Dermis microvascular lymphatic vessel endothelial cell (primary cell): ENCODE data around the gene KCNIP3. TPM values are rescaled to one million over a fixed set of nuclear protein-coding genes. Genes with fewer than 3 reads are reported as not detected.
"Not testable (repeated sequence)": the region's sequence is repeated elsewhere in the genome, so short reads cannot be mapped to it uniquely, and the experiment has no call there.

Experiments used
- DNase-seq, 2 donors: peaks; one replicate each; pipeline versions ENCODE4 v3.0.0 to v3.0.0-alpha.2; 2010; ENCODE audit warnings: low read depth in 2 of 2
- total RNA-seq: library from RNA; depleted of rRNA; stranded (reverse); fragments of >200 nt; gene quantifications from 2 replicates; pipeline ENCODE4 v1.2.1, GENCODE V29; 2014

KCNIP3 gene
- 0.13 TPM in 2 replicates for total RNA-seq

DNA sequence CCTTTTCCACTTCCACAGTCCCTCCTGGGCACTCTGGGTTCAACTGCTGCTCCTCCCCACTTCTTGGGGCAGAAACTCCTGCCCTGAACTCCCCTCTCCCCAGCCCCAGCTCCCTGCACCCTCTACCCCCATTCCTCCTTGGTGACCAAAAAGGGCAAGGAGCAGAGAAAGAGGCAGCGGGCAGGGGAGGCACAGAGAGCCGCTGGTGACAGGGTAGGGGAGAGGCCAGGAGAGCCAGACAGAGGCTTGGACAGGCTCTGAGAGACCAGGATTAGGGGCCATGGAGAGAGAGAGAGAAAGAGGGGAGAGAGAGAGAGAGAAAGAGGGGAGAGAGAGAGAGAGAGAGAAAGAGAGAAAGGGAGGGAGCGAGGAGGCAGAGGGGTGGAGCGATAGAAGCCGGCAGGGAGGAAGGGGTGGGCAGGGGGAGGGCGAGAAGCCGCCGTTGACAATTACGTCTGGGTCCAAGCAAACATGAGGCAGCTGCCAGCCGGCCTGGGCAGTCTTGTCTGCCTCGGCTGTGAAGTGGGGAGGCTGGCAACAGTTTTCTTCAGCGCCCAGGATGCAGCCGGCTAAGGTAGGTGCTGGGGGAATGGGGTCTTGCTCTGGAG lies at the start of gene KCNIP3:
Gene KCNIP3 (plus strand): TSS at position 468 of the 608 bp plus-strand sequence. CDS start 92 bp downstream, at position 560.
- DNase-seq: no peak

DNA sequence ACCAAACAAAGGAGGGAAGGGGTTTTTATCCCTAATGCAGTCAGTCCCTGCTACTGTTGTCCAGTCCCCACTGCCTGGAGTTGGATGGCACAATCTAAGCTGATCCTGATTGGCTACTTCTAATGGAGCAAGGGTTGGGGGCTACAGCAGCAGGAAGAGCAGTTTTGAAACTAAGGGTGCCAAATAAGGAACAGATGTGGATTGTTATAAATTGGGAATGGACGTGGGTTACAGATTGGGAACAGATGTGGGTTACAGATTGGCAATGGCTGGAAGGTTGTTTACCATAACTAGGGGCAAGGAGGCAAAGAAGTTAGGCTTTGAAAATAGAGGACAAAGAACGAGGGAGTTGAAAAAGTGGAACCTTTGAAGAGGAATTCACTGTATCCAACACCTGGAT lies 38.9 kb upstream of the KCNIP3 start:
- DNase-seq: no peak

DNA sequence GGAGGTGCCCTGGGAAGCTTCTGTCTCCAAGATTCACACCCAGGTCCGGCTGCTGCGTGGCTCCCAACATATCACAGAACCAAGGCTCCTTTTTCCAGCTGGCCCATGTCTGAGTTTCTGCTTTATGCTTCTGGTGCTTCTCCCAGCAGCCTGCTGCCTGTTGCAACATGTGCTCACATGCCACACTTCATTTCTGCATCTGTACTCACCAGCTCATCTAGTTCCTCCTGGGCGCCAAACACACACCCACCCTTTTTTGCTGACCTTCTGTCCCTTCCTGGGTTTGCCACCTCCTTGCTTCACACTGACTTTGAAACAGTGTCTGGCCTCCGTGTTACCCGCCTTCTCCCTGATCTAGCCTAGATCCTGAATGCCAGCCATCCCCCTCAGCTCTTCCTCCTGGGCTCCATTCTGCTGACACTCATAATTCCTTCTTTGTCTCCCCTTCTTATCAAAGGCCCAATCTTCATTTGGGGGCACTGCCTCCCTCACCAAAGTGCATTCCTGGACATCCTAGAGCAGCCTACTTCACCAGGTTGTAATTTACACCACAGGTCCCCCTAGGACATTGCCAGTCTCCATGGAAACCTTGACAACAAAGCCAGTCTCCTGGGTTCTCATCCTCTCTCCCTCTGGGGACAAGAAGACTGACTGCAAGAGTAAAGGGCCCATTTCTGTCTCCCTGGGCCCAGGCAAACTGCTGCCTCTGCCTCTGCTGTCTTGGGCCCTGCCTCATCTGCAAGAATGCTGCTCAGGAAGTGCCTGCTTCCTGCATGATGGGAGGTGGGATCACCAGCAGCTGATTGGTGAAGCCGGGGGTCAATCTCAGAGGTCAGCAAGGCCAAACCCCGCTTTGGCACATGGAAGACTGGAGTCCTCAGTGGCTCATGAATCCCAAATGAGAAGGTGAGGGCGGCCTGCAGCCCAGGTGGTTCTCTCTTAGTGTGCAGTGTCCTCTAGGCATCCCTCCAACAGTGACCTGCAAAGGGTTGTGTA lies 36.8 kb upstream of the KCNIP3 start:
- no peak for DNase-seq

DNA sequence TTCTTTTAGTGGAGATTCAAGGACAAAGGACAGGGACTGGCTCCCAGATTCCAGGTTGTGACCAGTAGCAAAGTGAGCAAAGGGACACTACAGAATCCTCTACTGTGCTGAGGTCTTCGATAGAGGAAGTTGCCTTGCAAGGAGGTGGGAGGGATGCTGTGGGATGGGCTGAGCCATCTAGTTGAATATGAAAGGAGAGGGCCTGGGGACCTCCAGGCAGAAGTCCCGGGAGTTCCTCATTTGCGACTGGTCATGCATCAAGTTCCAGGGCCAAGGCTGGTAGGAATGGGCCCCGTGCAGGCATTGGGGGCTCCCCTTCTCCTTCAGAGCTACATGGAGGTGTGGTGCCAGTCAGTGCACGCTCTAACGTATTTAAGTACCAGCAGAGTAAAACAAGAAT lies 35.5 kb upstream of the KCNIP3 start:
- no peak for DNase-seq

DNA sequence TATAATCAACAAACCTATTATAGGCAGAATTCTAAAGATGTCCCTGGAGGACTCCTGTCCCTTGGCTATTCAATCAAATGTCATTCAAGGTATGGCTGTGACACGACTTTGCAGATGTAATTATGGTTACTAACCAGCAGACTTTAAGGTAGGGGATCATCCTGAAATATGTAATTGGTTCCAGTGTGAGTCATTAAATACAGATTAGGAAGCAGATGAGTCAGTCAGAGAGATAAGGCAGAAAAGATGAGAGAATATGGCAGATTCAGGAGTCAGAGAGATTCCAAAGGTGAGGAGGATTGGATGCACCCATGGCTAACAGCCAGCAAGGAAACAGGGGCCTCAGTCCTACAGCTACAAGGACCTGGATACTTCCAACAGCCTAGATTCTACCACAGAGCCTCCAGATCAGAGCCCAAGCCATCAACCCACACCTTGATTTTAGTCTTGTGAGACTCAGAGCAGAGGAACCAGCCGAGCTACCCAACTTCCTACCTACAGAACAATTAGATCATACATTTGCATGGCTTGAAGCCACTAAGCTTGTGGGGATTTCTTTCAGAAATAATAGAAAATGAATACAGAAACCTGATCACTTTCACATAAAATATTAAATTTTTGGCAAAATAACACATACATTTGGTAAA lies 34.1 kb upstream of the KCNIP3 start:
- DNase-seq: no peak

DNA sequence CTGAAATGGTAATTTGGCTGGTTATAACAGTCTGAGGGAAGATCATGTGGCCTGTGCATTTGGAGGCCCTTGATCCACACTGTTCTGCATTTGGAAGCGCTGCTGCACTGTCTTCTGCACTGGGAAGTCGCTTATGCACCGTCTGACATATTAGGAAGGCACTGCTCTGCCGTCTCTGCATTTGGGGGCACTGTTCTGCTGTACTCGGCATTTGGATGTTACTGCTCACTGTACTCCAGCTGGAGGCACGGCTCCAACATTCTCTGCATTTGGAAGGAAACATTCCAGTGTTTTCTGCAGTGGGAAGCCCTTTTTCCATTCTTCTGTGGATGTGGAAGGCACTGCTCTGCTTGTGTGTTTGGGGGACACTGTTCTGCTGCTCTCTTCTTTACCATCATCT lies 32.5 kb upstream of the KCNIP3 start:
- no peak for DNase-seq

DNA sequence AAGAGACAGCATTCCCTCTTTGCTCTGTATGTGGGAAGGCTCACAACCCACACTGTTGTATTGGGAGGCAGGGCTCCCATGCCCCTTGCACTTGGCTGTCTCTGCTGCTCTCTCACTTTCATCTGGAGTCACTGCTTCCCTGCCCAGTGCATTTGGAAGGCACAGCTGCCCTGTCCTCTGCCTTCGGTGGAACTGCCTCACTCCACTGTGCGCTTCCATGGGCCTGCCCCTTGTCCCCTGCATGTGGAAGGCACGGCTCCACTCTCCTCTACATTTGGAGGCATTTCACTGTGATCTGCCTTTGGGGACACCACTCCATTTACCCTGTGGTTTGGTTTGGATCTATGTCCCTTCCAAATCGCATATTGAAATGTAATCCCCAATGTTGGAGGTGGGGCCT lies 32.0 kb upstream of the KCNIP3 start:
- DNase-seq: no peak

DNA sequence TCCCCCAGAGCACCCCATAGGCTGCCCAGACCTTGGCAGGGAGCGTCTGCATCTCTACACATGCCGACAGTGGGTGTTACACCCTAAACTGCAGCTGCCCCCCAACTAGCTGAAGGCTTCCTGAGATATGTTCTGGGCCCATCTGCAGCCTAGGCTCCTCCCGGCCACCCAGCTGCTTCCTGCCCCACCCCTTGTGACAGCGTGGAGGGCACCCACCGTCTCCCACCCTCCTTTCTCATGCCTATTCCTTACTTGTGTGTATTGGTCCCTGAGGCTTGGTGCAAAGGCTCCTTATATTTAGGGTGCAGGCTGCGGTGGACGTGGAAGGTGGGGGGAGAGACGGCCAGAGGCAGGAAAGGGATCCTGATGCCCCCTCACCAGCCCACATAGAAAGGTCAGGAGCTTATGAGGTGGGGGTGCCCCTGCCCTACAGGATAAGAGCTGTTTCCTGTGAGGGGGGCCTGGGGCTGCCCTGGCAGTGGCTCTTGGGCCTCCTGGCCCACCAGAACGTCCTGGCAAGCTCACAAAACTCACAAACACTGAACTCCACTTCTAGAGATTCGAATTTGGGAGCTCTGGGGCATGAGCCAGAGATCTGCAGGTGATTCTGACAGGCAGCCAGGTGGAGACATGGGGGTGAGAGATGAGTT lies 30.2 kb upstream of the KCNIP3 start:
- no peak for DNase-seq

DNA sequence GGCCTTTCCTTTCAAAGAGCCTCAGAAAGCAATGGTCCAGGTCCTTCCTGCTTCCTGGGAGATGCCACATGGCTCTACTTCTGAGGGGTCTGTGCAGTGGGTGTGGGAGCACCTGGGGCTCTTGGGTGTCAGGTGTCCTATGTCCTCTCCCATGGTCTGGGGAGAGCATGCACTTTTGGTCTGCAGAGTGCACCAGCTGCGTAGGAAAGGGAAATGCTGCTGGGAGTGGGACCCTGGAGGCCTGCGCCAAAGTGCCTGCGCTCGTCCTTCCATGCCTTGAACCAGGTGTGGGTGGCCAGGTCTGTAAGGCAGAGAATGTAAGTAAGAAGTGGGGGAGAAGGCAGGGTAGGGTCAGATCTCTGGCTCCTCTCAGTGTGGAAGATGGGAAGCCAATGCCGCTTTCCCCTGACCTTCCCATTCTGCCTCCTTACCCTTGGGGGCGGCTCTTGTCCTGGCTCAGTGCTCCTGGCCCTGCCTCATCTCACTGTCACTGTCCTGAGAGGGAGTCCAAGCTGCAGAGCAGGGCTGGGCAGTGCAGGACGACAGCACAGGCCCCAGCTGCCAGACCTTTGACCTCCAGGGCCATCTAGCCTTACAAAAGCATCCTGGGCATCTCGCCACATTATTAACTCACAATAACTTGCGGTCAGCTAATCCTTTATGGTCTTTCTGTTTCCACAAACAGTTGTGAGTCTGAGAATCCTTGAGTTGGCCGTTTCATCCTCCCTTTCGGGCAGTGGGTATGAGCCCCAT lies 29.5 kb upstream of the KCNIP3 start:
- DNase-seq: no peak

DNA sequence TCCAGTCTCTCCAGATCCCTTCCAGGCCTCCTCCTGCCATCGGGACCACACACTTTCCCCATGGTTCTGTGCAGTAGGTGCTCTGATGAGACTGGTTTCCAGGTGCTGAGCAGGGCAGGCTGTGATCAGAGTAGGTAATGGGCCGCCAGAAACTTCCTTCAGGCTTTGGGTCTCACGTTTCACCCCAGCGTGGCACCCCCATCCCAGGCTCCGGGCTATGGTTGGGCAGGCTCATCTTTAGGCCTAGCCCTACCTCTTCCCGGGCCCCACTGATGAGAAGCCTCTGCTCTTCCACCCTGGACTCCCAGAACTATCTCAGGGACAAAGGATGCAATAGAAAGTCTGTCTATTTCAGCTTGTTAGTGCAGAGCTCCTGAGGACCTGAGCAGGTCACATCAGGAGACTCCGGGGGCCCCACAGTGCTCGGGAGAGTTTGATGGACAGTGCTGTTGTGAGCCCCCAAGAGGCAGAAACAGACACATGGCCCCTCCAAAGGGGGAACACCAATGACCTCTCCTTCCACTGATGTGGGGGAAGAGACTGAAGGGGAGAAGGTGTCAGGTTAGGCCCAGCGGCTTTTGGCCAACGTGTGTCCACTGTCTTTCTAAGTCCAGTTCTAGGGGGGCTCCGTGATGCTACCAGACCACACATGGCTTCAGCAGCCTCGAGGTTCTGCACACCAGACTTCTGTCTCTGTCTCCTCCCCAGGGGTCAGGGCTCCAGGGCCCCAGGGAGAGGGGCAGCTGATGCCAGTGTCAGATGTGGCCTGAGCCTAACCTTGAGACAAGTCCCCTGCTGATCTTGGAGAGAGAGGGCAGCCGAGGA lies 28.7 kb upstream of the KCNIP3 start:
- DNase-seq: no peak

DNA sequence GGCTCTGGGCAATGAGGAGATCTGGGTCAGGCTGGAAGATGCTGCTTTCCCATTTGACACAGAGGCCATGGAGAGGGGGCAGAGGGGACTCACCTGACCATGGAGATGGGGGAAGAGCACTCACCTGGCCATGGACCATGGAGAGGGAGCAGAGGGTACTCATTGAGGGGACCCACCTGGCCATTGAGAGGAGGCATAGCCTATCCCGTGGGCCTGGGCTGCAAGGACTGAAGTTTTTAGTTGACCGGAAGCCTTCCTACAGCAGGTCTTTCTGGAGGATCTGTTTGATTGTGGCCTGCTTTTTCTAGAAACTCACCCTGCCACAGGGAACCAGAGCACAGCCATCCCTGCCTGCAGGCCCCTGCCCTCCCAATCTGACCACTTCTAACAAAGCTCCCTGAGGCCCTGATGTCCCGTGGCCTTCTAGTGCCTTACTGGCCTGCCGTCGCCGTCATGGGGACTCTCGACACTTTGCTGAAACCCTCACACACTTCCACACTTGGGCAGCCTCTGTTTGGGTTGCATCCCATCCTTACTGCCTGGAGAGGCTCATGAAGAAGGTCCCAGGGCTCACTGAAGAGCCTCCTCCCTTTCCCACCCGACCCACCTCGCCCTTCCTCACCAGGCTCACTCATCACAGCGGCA lies 28.0 kb upstream of the KCNIP3 start:
- DNase-seq: no peak

DNA sequence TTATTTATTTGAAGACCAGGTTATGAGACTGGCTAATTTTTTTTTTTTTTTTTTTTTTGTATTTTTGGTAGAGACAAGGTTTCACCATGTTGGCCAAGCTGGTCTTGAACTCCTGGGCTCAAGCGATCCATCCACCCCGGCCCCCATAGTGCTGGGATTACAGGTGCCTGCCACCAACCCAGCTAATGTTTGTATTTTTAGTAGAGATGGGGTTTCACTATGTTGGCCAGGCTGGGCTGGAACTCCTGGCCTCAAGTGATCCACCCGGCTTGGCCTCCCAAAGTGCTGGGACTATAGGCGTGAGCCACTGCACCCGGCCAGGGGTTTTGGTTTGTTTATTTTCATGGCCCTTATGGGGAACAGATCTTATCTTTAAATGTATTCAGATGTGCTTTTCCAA lies 27.4 kb upstream of the KCNIP3 start:
- not testable (repeated sequence) for DNase-seq

DNA sequence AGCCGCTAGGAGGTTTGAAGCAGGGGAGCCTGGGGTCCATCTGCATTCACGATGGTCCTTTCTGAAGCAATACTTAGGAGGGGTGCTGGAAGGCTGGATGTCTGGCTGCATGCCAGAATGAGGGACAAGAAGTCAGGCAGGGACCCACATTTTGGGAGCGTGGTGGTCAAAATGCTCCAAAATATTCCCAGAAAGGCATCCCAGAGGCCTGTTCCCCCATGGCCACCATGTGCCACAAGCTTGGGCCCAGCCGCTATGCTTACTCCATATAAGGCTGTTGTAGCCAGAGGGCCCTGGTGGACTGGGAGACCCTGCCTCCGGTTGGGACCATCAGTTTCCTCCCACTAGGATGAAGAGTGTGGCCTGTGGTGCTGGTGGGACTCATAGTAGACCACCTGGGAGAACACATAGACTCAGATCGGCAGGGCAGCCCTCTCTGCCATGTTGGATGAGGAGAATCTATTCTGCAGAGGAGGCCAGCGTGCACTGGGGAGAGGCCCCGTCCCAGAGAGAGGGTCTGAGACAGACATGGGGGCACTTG lies 26.5 kb upstream of the KCNIP3 start:
- DNase-seq: no peak

DNA sequence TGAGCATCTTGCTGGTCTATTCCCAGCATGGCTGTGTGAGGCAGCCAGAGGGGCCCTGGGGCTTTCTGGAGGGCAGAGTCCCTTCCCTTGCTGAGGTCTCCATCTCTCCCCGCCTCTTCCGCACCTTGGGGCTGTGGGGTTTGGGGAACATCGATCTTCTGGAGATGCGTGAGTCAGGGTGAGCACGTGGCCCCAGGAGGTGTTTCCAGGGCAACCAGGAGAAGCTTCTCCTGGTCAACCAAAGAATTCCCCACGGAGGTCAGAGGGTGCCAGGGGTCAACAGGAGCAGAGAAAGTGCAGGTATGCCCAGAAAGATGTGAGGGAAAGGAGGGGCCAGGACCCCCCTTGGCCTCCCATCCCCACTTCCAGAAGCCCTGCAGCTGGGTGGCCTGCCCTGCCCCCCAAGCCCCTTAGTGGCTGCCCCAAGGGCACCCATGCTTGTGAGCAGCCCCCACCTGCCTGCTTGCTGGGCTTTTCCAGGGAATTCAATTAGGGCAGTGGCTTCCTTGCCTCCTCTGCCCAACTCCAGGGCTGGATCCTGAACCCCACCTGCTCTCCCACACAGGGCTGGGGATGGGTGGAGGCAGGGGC lies 25.7 kb upstream of the KCNIP3 start:
- DNase-seq: no peak

DNA sequence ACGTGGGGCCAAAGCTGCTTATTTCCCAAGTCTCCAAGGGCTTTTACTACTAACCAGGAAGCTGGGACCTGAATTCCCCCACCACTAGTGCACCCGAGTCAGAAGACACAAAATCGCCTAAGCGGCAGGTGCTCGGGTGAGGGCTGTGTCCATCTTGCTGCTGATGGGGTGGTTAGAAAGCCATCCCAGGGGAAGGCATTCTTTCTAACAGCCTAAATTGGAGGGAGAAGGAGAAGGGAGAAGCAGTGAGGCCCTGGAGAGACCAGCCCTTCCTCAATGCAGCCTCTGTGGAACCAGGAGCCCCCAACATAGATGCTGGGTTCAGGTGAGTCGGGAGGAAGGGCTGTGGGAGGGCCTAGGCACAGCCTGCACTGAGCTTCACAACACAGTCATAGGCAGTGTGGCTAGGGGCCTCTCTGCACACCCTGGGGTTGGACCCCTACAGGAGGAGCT lies 24.8 kb upstream of the KCNIP3 start:
- no peak for DNase-seq

DNA sequence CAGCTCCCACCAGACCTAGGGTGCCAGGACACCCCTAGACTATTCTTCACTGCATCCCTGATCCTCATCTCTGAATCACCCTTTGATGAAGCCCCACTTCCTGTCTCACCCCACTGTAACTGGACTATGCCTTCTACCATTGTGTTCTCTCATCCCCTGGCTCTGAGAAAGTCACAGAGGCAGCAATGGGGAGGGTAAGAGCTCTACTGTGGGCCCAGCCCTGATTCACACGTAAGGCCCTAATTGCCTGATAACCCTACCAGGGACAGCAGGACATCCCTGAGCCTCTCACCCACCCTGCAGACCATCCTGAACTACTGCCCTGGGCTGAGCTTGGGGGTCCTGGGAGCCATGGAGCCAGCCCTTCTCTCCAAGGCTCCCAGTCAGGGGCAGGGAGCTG lies 24.4 kb upstream of the KCNIP3 start:
- no peak for DNase-seq

DNA sequence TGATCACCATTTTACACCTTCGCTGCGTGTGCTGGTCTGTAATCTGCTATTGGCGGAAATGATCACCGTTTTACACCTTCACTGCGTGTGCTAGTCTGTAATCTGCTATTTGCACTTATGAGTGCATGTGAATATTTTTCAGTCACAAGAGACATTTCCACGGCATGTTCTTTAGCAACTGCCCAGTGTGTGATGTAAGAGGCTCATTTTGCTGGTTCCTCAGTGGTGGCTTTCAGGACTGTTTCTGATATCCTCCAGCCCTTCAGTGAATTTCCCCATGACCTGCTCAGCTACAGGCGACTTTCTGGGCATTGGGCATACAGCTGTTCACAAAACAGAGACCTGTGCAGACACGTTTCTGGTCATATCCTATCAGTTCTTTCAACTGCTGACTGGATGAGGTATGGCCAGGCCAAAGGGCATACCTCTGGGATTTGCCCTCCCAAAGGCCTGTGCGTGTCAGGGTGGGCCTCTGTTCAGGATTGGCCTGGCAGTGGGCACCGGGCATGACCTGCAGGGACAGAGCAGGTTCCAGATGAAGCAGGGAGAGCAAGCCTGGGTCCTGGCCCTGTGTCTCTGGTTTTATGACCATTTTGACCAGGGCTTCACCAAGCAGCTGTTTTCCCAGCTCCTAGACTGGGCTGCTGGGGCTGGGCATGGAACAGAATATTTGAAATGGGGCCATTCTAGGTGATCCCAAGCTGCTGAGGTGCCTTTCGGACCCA lies 23.4 kb upstream of the KCNIP3 start:
- DNase-seq: no peak
